ENCODE measurements around the gene PSMD9. TPM values are rescaled to one million over a fixed set of nuclear protein-coding genes. Genes with fewer than 3 reads are reported as not detected.

The PSMD9 gene
- total and polyA plus RNA-seq, 12 donors, result 31.4 to 145 (median 55.7) TPM

Small RNA genes within 50 kb of the gene (small RNA-seq; reads per million reads assigned to genes)
- 0 reads per million in 2 donors for gene AC069503.3
- 0 reads per million in 2 donors for gene RF00017
- 0 reads per million in 2 donors for gene RNU7-170P

Other genes with a start within 250 kb of the PSMD9 start
- gene MORN3, start 219.1 kb upstream of the PSMD9 start, total RNA-seq, result under 1 TPM in 4 of 9 donors, not detected in 5; 0.22 to 0.41 (median 0.27) TPM
- gene MORN3, start 219.1 kb upstream of the PSMD9 start, polyA plus RNA-seq, result under 1 TPM; 0.05 to 0.32 (median 0.24) TPM
- gene TMEM120B, start 176.0 kb upstream of the PSMD9 start, total RNA-seq, result 10 to 100 TPM in 3 of 9 donors, 1 to 10 TPM in 6; 4.6 to 18.6 (median 7.5) TPM
- 10 to 100 TPM in 2 of 3 donors, 1 to 10 TPM in 1; 7.7 to 19.7 (median 11.7) TPM for gene TMEM120B, start 176.0 kb upstream of the PSMD9 start, polyA plus RNA-seq
- 10 to 100 TPM in 8 of 9 donors, 1 to 10 TPM in 1; 7.7 to 49.5 (median 25.5) TPM for gene RHOF, start 95.1 kb upstream of the PSMD9 start, total RNA-seq
- gene RHOF, start 95.1 kb upstream of the PSMD9 start, polyA plus RNA-seq, result 10 to 100 TPM in 1 of 3 donors, 1 to 10 TPM in 2; 4.1 to 14.5 (median 9.3) TPM
- gene SETD1B, start 84.8 kb upstream of the PSMD9 start, total RNA-seq, result 10 to 100 TPM in 7 of 9 donors, 1 to 10 TPM in 2; 2.1 to 25.9 (median 12.1) TPM
- 10 to 100 TPM in 1 of 3 donors, 1 to 10 TPM in 2; 5.0 to 27.3 (median 9.0) TPM for gene SETD1B, start 84.8 kb upstream of the PSMD9 start, polyA plus RNA-seq
- 10 to 100 TPM in 2 of 9 donors, 1 to 10 TPM in 7; 1.6 to 13.0 (median 3.6) TPM for gene HPD, start 29.9 kb upstream of the PSMD9 start, total RNA-seq
- 1 to 10 TPM; 3.4 to 7.9 (median 4.4) TPM for gene HPD, start 29.9 kb upstream of the PSMD9 start, polyA plus RNA-seq
- 1 to 10 TPM in 8 of 9 donors, under 1 TPM in 1; 0.30 to 9.0 (median 2.8) TPM for gene CFAP251, start 29.8 kb downstream of the PSMD9 start, total RNA-seq
- gene CFAP251, start 29.8 kb downstream of the PSMD9 start, polyA plus RNA-seq, result 10 to 100 TPM in 1 of 3 donors, 1 to 10 TPM in 1, under 1 TPM in 1; 0.92 to 11.6 (median 2.7) TPM
- 10 to 100 TPM in 1 of 9 donors, 1 to 10 TPM in 8; 3.9 to 11.5 (median 5.2) TPM for gene BCL7A, start 133.1 kb downstream of the PSMD9 start, total RNA-seq
- 1 to 10 TPM; 1.6 to 4.6 (median 2.3) TPM for gene BCL7A, start 133.1 kb downstream of the PSMD9 start, polyA plus RNA-seq
- 10 to 100 TPM; 13.7 to 79.1 (median 42.2) TPM for gene MLXIP, start 190.0 kb downstream of the PSMD9 start, total RNA-seq
- 10 to 100 TPM; 29.1 to 98.1 (median 29.3) TPM for gene MLXIP, start 190.0 kb downstream of the PSMD9 start, polyA plus RNA-seq

All from adrenal gland (tissue), 12 donors.